ENCODE data around the gene DNAH8. TPM values are rescaled to one million over a fixed set of nuclear protein-coding genes. Genes with fewer than 3 reads are reported as not detected.
A peak's percentile ranks its signal among the peaks of the same experiment; 100 is the strongest.

DNAH8 gene
- total and polyA plus RNA-seq, 4 experiments from 2014 or later, result 0.04 to 0.17 (median 0.09) TPM; not detected in 1

GRCh38 chr6:38924791-38925509 is 209.8 kb downstream of the DNAH8 start:
- Mint-ChIP-seq H3K9me3 (no peaks in the 10 kb centered on the region), H3K4me3 (no peak overlapping the region), H3K36me3 (no peaks in the 10 kb centered on the region), H3K27ac (no peak overlapping the region), H3K4me1 (no peaks in the 10 kb centered on the region), H3K27me3 (peaks cover 2 to 12% of the 10 kb centered on the region in 2 donors)
- H3K27ac ChIP-seq (ENCODE audit: low read depth, low read length), result no peak overlapping the region
- H3K4me3 ChIP-seq (ENCODE audit: low read length in 2 of 2), result no peak overlapping the region
- CTCF ChIA-PET (ENCODE audit: partially characterized antibody), result interaction anchor here (1.2 kb wide), 1 partner anchor 9 kb away, joined by 3 read pairs; no protein-coding TSS in a partner anchor
- H3K4me1 ChIP-seq (ENCODE audit: insufficient read depth, low read length), result no peaks in the 10 kb centered on the region
- H3K36me3 ChIP-seq (ENCODE audit: insufficient read depth, low read length), result no peaks in the 10 kb centered on the region
- H3K9me3 ChIP-seq (ENCODE audit: control insufficient read depth in 1 of 2, low read length in 2 of 2), result no peaks in the 10 kb centered on the region
- no peak for DNase-seq
- intact Hi-C loops (cut with micrococcal nuclease), result no loop called here
- H3K27me3 ChIP-seq (ENCODE audit: insufficient read depth, low read length), result no peaks in the 10 kb centered on the region
- POLR2A ChIA-PET (ENCODE audit: partially characterized antibody), result no interaction called here

GRCh38 chr6:38929560-38929959 is 214.4 kb downstream of the DNAH8 start:
- Mint-ChIP-seq H3K27ac (no peak overlapping the region), H3K4me3 (no peak overlapping the region), H3K9me3 (no peaks in the 10 kb centered on the region), H3K36me3 (no peaks in the 10 kb centered on the region), H3K27me3 (peaks cover 4 to 12% of the 10 kb centered on the region in 2 donors), H3K4me1 (no peaks in the 10 kb centered on the region)
- intact Hi-C loops (cut with micrococcal nuclease), result no loop called here
- Histone ChIP-seq H3K4me1 (ENCODE audit: insufficient read depth, low read length) (no peaks in the 10 kb centered on the region), H3K4me3 (ENCODE audit: low read length in 2 of 2) (no peak overlapping the region), H3K9me3 (ENCODE audit: control insufficient read depth in 1 of 2, low read length in 2 of 2) (no peaks in the 10 kb centered on the region), H3K36me3 (ENCODE audit: insufficient read depth, low read length) (no peaks in the 10 kb centered on the region), H3K27me3 (ENCODE audit: insufficient read depth, low read length) (no peaks in the 10 kb centered on the region), H3K27ac (ENCODE audit: low read depth, low read length) (no peak overlapping the region)
- ChIA-PET POLR2A (ENCODE audit: partially characterized antibody) (no interaction called here), CTCF (ENCODE audit: partially characterized antibody) (no interaction called here)
- no peak for DNase-seq

GRCh38 chr6:38933426-38933825 is 218.3 kb downstream of the DNAH8 start:
- no peak overlapping the region for H3K27ac ChIP-seq (ENCODE audit: low read depth, low read length)
- POLR2A ChIA-PET (ENCODE audit: partially characterized antibody), result no interaction called here
- CTCF ChIA-PET (ENCODE audit: partially characterized antibody), result interaction anchor here (0.8 kb wide), 1 partner anchor 9 kb away, joined by 3 read pairs; no protein-coding TSS in a partner anchor

GRCh38 chr6:38935051-38935450 is 219.9 kb downstream of the DNAH8 start:
- H3K9me3 Mint-ChIP-seq, result peaks cover 0 to 4% (median 0%) of the 10 kb centered on the region in 8 donors
- H3K27me3 Mint-ChIP-seq, result peaks cover 2 to 5% of the 10 kb centered on the region in 2 donors

More at GRCh38 chr6:38933426-38933825, 218.3 kb downstream of the DNAH8 start:
- Mint-ChIP-seq H3K4me1 (no peaks in the 10 kb centered on the region), H3K27me3 (peaks cover 2 to 12% of the 10 kb centered on the region in 2 donors), H3K4me3 (no peak overlapping the region), H3K36me3 (no peaks in the 10 kb centered on the region), H3K27ac (no peak overlapping the region), H3K9me3 (peaks cover 0 to 4% (median 0%) of the 10 kb centered on the region in 8 donors)
- DNase-seq, result peak in 1 of 5 donors; percentile 11
- Histone ChIP-seq H3K9me3 (ENCODE audit: control insufficient read depth in 1 of 2, low read length in 2 of 2) (no peaks in the 10 kb centered on the region), H3K27me3 (ENCODE audit: insufficient read depth, low read length) (no peaks in the 10 kb centered on the region), H3K36me3 (ENCODE audit: insufficient read depth, low read length) (no peaks in the 10 kb centered on the region), H3K4me1 (ENCODE audit: insufficient read depth, low read length) (no peaks in the 10 kb centered on the region), H3K4me3 (ENCODE audit: low read length in 2 of 2) (no peak overlapping the region)
- intact Hi-C loops (cut with micrococcal nuclease), result loop anchor here (1.0 kb wide), 1 partner anchor 61 kb away; no protein-coding TSS in a partner anchor

GRCh38 chr6:38937839-38938613 is 222.9 kb downstream of the DNAH8 start:
- intact Hi-C loops (cut with micrococcal nuclease), result no loop called here
- Histone ChIP-seq H3K4me3 (ENCODE audit: low read length in 2 of 2) (no peak overlapping the region), H3K9me3 (ENCODE audit: control insufficient read depth in 1 of 2, low read length in 2 of 2) (no peaks in the 10 kb centered on the region), H3K27me3 (ENCODE audit: insufficient read depth, low read length) (no peaks in the 10 kb centered on the region), H3K27ac (ENCODE audit: low read depth, low read length) (no peak overlapping the region), H3K36me3 (ENCODE audit: insufficient read depth, low read length) (no peaks in the 10 kb centered on the region), H3K4me1 (ENCODE audit: insufficient read depth, low read length) (no peaks in the 10 kb centered on the region)
- Mint-ChIP-seq H3K27ac (peak overlapping the region in 1 of 7 donors; percentile 12), H3K4me3 (no peak overlapping the region), H3K27me3 (peaks cover 0 to 3% of the 10 kb centered on the region in 2 donors), H3K9me3 (peaks cover 0 to 4% (median 0%) of the 10 kb centered on the region in 8 donors), H3K4me1 (no peaks in the 10 kb centered on the region), H3K36me3 (no peaks in the 10 kb centered on the region)
- ChIA-PET POLR2A (ENCODE audit: partially characterized antibody) (no interaction called here), CTCF (ENCODE audit: partially characterized antibody) (no interaction called here)
- DNase-seq, result peak in 1 of 5 donors; percentile 28

More at GRCh38 chr6:38935051-38935450, 219.9 kb downstream of the DNAH8 start:
- no peak overlapping the region for H3K4me3 Mint-ChIP-seq
- no peaks in the 10 kb centered on the region for H3K9me3 ChIP-seq (ENCODE audit: control insufficient read depth in 1 of 2, low read length in 2 of 2)
- intact Hi-C loops (cut with micrococcal nuclease), result no loop called here
- no peaks in the 10 kb centered on the region for H3K36me3 Mint-ChIP-seq
- H3K4me1 ChIP-seq (ENCODE audit: insufficient read depth, low read length), result no peaks in the 10 kb centered on the region
- H3K27ac Mint-ChIP-seq, result no peak overlapping the region
- H3K27me3 ChIP-seq (ENCODE audit: insufficient read depth, low read length), result no peaks in the 10 kb centered on the region
- ChIA-PET POLR2A (ENCODE audit: partially characterized antibody) (no interaction called here), CTCF (ENCODE audit: partially characterized antibody) (no interaction called here)
- no peak for DNase-seq
- H3K4me3 ChIP-seq (ENCODE audit: low read length in 2 of 2), result no peak overlapping the region
- no peaks in the 10 kb centered on the region for H3K36me3 ChIP-seq (ENCODE audit: insufficient read depth, low read length)
- no peak overlapping the region for H3K27ac ChIP-seq (ENCODE audit: low read depth, low read length)
- H3K4me1 Mint-ChIP-seq, result no peaks in the 10 kb centered on the region

- no peak for DNase-seq
- no peaks in the 10 kb centered on the region for H3K36me3 ChIP-seq (ENCODE audit: insufficient read depth, low read length)
- H3K27ac Mint-ChIP-seq, result peak overlapping the region in 1 of 7 donors; percentile 38
- no peak overlapping the region for H3K27ac ChIP-seq (ENCODE audit: low read depth, low read length)
- H3K4me1 ChIP-seq (ENCODE audit: insufficient read depth, low read length), result no peaks in the 10 kb centered on the region
- H3K4me3 Mint-ChIP-seq, result no peak overlapping the region
- H3K9me3 Mint-ChIP-seq, result peaks cover 0 to 4% (median 0%) of the 10 kb centered on the region in 8 donors
- H3K27me3 Mint-ChIP-seq, result peaks cover 0 to 4% of the 10 kb centered on the region in 2 donors
- H3K4me3 ChIP-seq (ENCODE audit: low read length in 2 of 2), result no peak overlapping the region
- no peaks in the 10 kb centered on the region for H3K9me3 ChIP-seq (ENCODE audit: control insufficient read depth in 1 of 2, low read length in 2 of 2)
- no peaks in the 10 kb centered on the region for H3K4me1 Mint-ChIP-seq
- ChIA-PET POLR2A (ENCODE audit: partially characterized antibody) (no interaction called here), CTCF (ENCODE audit: partially characterized antibody) (no interaction called here)
- intact Hi-C loops (cut with micrococcal nuclease), result no loop called here
- H3K27me3 ChIP-seq (ENCODE audit: insufficient read depth, low read length), result no peaks in the 10 kb centered on the region
- H3K36me3 Mint-ChIP-seq, result no peaks in the 10 kb centered on the region
These were observed 223.6 kb downstream of the DNAH8 start for GRCh38 chr6:38938741-38939140.

- Histone ChIP-seq H3K36me3 (ENCODE audit: insufficient read depth, low read length) (no peaks in the 10 kb centered on the region), H3K27ac (ENCODE audit: low read depth, low read length) (no peak overlapping the region), H3K4me1 (ENCODE audit: insufficient read depth, low read length) (no peaks in the 10 kb centered on the region), H3K9me3 (ENCODE audit: control insufficient read depth in 1 of 2, low read length in 2 of 2) (no peaks in the 10 kb centered on the region), H3K4me3 (ENCODE audit: low read length in 2 of 2) (no peak overlapping the region), H3K27me3 (ENCODE audit: insufficient read depth, low read length) (no peaks in the 10 kb centered on the region)
- ChIA-PET CTCF (ENCODE audit: partially characterized antibody) (no interaction called here), POLR2A (ENCODE audit: partially characterized antibody) (no interaction called here)
- no peak overlapping the region for H3K4me3 Mint-ChIP-seq
- H3K27ac Mint-ChIP-seq, result no peak overlapping the region
- no peaks in the 10 kb centered on the region for H3K4me1 Mint-ChIP-seq
- H3K9me3 Mint-ChIP-seq, result peaks cover 0 to 3% (median 0%) of the 10 kb centered on the region in 8 donors
- H3K27me3 Mint-ChIP-seq, result peaks cover 0 to 3% of the 10 kb centered on the region in 2 donors
- no peaks in the 10 kb centered on the region for H3K36me3 Mint-ChIP-seq
- intact Hi-C loops (cut with micrococcal nuclease), result no loop called here
- DNase-seq, result no peak
These were observed 227.3 kb downstream of the DNAH8 start for GRCh38 chr6:38942442-38942841.

Measured in CD4-positive, alpha-beta memory T cell (primary cell).